Measurements from ENCODE around the gene SCMH1.

GRCh38 chr1:40980068-40980452 lies 262.0 kb downstream of the SCMH1 start:
- TF ChIP-seq CTCF (IDR thresholded peaks at IDR 0.05) (no peak), POLR2A (IDR thresholded peaks at IDR 0.05) (no peak)
